Progenitor cell of endocrine pancreas (in vitro differentiated cells): ENCODE measurements around the gene CEP250. TPM values are rescaled to one million over a fixed set of nuclear protein-coding genes. Genes with fewer than 3 reads are reported as not detected.

Source experiments
- DNase-seq: peaks from one replicate; pipeline ENCODE4 v3.0.0; 2021; ENCODE audit warnings: low spot score; ENCODE audit not compliant: unreplicated experiment
- H3K27ac Mint-ChIP-seq: 2 replicates; pipeline ENCODE4 v1.8.0; 2021; ENCODE audit warnings: mild to moderate bottlenecking, moderate library complexity, mixed read lengths
- H3K27me3 Mint-ChIP-seq: 2 replicates; pipeline ENCODE4 v1.8.0; 2021; ENCODE audit warnings: mixed read lengths
- H3K36me3 Mint-ChIP-seq: 2 replicates; pipeline ENCODE4 v1.8.0; 2022; ENCODE audit warnings: mixed read lengths; ENCODE audit not compliant: insufficient read depth
- H3K4me1 Mint-ChIP-seq: 2 replicates; pipeline ENCODE4 v1.8.0; 2021; ENCODE audit warnings: low read depth, mixed read lengths
- H3K4me3 Mint-ChIP-seq: 2 replicates; pipeline ENCODE4 v1.8.0; 2021; ENCODE audit warnings: low read depth, mild to moderate bottlenecking, moderate library complexity, mixed read lengths
- H3K9me3 Mint-ChIP-seq: 2 replicates; pipeline ENCODE4 v1.8.0; 2021; ENCODE audit warnings: low read depth, mixed read lengths
- total RNA-seq: library from RNA; stranded (reverse); gene quantifications from 2 replicates; pipeline ENCODE4 v1.2.1, GENCODE V29; 2021
- TF ChIP-seq, protein P1 (sequence below): fragments of 200-600 bp; sonication (generic); IDR thresholded peaks from one replicate; pipeline ENCODE4 v1.5.0; 2021; ENCODE audit warnings: antibody characterized with exemption, mild to moderate bottlenecking; ENCODE audit not compliant: unreplicated experiment

CEP250 gene
- total RNA-seq, 1 donor from 2014 or later: 76.9 TPM

DNA sequence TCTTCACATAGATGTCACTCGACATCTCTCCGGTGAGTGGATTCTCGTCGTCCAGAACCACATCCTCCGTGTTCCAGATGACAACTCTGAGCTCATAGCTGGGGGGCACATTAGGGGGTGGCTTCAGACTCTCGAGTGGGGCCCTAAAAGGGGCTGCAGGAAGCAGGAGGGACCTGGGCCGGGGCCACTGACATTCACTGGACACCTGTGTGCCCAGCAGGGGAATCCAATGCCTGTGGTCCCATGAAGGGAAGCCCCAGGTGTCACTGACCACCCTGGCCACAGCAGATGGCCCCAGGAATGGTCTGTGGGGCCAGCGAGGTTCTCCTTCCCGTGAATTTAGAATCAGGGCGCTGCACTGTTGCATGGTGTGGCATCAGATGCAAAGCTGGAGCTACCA is 105.1 kb downstream of the CEP250 start:
- Mint-ChIP-seq H3K9me3 (no peaks in the 10 kb centered on the region), H3K4me3 (no peak overlapping the region), H3K27me3 (no peaks in the 10 kb centered on the region), H3K36me3 (peaks cover 7% of the 10 kb centered on the region), H3K27ac (no peak overlapping the region), H3K4me1 (no peaks in the 10 kb centered on the region)
- DNase-seq: no peak
- TF ChIP-seq, protein P1, sequence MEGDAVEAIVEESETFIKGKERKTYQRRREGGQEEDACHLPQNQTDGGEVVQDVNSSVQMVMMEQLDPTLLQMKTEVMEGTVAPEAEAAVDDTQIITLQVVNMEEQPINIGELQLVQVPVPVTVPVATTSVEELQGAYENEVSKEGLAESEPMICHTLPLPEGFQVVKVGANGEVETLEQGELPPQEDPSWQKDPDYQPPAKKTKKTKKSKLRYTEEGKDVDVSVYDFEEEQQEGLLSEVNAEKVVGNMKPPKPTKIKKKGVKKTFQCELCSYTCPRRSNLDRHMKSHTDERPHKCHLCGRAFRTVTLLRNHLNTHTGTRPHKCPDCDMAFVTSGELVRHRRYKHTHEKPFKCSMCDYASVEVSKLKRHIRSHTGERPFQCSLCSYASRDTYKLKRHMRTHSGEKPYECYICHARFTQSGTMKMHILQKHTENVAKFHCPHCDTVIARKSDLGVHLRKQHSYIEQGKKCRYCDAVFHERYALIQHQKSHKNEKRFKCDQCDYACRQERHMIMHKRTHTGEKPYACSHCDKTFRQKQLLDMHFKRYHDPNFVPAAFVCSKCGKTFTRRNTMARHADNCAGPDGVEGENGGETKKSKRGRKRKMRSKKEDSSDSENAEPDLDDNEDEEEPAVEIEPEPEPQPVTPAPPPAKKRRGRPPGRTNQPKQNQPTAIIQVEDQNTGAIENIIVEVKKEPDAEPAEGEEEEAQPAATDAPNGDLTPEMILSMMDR: no peak

DNA sequence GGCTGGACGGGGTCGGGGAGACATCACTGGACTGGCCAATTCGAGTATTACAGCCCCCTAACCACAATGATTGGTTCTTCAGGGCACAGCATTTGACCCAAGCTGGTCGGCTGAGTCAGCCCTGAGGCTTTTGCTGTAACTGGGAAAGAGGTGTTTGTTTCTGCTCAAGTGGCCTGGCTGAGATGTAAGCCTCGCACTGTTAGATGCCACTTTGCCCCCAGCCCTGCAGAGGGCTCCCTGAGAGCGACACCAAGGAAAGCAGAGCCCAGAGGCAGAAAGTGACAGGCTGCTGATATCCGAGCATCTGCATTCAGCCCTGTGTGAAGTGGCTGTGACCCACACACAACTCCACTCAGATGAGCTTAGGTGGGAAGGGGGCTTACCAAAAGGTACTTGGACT is 105.9 kb downstream of the CEP250 start:
- Mint-ChIP-seq H3K27me3 (no peaks in the 10 kb centered on the region), H3K4me1 (no peaks in the 10 kb centered on the region)

DNA sequence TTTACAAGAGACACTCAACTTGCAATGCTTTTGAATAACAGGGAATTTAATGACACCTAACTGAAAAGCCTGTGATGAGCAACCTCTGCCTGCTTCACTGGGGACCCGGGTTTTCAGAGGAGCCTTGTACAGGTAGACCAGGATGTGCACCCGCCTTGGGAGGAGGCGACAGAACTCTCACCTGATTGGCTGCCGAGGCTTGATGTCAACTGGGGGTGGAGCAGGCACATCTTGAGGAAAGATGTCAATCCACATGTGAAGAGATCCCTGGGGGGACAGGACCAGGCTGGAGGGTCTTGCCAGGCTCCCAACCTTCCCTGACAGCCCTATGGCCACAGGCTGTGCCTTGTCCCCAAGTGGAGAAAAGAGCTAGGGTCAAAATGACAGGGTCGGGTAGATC is 106.3 kb downstream of the CEP250 start:
- H3K27me3 Mint-ChIP-seq: no peaks in the 10 kb centered on the region
- H3K4me1 Mint-ChIP-seq: no peaks in the 10 kb centered on the region
- DNase-seq: no peak
- TF ChIP-seq, protein P1: no peak
- H3K27ac Mint-ChIP-seq: no peak overlapping the region
- H3K4me3 Mint-ChIP-seq: no peak overlapping the region
- no peaks in the 10 kb centered on the region for H3K9me3 Mint-ChIP-seq
- H3K36me3 Mint-ChIP-seq: peaks cover 5% of the 10 kb centered on the region

More for the DNA sequence above, 105.9 kb downstream of the CEP250 start:
- Mint-ChIP-seq H3K27ac (no peak overlapping the region), H3K36me3 (peaks cover 7% of the 10 kb centered on the region), H3K4me3 (no peak overlapping the region), H3K9me3 (no peaks in the 10 kb centered on the region)
- DNase-seq: no peak
- TF ChIP-seq, protein P1: peak; percentile 45

DNA sequence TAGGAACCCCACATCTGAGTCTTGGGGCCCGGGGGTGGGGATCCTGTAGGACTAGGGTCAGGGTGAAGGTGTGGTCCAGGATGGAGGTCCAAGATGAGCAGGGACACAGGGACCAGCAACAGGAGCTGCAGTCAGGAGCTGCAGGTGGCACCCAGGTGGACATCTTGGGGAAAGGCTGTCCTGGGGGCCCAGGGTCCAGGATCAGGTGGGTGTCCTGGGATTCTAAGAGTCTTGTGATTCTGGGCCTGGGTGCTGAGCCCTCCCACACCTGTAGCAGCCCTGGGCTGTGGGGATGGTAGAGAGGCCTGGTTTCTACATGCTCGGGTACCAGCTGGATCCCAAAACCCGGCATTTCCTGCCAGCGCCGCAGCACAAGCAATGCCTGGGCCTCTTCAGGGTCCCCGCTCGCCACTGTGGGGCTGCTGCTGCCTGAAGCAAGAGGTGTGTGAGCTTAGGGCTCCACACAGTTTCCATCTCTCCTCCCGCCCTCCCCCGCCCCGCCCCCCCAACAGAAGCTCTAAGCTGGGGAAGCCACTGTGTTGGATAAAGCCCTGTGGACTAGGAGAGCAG is 107.2 kb downstream of the CEP250 start:
- H3K27ac Mint-ChIP-seq: no peak overlapping the region
- no peak overlapping the region for H3K4me3 Mint-ChIP-seq
- H3K36me3 Mint-ChIP-seq: peaks cover 2% of the 10 kb centered on the region
- no peaks in the 10 kb centered on the region for H3K27me3 Mint-ChIP-seq
- H3K4me1 Mint-ChIP-seq: no peaks in the 10 kb centered on the region
- TF ChIP-seq, protein P1: no peak
- no peaks in the 10 kb centered on the region for H3K9me3 Mint-ChIP-seq
- DNase-seq: no peak

DNA sequence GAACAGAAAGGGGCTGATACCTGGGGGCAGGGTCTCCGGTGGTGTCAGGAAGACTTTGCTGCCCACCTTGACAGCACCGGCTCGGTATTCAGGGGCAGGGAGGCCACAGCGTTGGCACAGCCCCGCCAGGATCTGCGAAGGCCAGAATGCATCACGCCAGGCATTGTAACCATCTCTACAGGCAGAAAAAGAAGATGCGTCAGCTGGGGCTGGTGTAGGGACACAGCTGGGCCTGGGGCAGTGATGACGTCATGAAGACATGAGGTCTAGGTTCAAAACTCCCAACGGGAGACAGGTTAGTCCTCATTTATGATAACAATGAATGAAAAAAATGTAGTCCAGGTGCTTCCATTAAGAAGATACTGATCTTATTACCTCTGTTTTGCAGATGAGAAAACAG is 108.4 kb downstream of the CEP250 start:
- Mint-ChIP-seq H3K36me3 (no peaks in the 10 kb centered on the region), H3K4me1 (peaks cover 2% of the 10 kb centered on the region), H3K27ac (no peak overlapping the region), H3K9me3 (no peaks in the 10 kb centered on the region), H3K27me3 (no peaks in the 10 kb centered on the region), H3K4me3 (no peak overlapping the region)
- TF ChIP-seq, protein P1: no peak
- no peak for DNase-seq
